Vagina (tissue), 2 donors: ENCODE data around the gene KDM7A. TPM values are rescaled to one million over a fixed set of nuclear protein-coding genes. Genes with fewer than 3 reads are reported as not detected.

Experiments
- DNase-seq, 2 donors: peaks; one replicate each; pipeline ENCODE4 v3.0.0-alpha.2; 2017; ENCODE audit errors: extremely low spot score in 2 of 2
- H3K27ac ChIP-seq: fragments of 200-600 bp; sonication (generic); one replicate; pipeline ENCODE4 v1.5.1; 2019
- H3K27me3 ChIP-seq: fragments of 200-600 bp; sonication (generic); one replicate; pipeline ENCODE4 v1.5.1; 2019
- H3K36me3 ChIP-seq, 2 donors: fragments of 200-600 bp; sonication (generic); one replicate each; pipeline ENCODE4 v1.5.1; 2017 to 2019
- H3K4me1 ChIP-seq: fragments of 200-600 bp; sonication (generic); one replicate; pipeline ENCODE4 v1.5.1; 2019
- H3K4me3 ChIP-seq, 2 donors: fragments of 200-600 bp; sonication (generic); 1 replicate in 1 of 2; 2 replicates in 1 of 2; pipeline ENCODE4 v1.5.1; 2016 to 2019
- H3K9me3 ChIP-seq: fragments of 200-600 bp; sonication (generic); one replicate; pipeline ENCODE4 v1.5.1; 2019
- CTCF ChIP-seq, 3 experiments: fragments of 450-650 bp in 2 of 3; fragments of 200-600 bp in 1 of 3; sonication (generic) in 1 of 3; IDR thresholded peaks; one replicate each; pipeline ENCODE4 v1.5.1; 2017 to 2019; ENCODE audit warnings: antibody characterized with exemption in 3 of 3, mild to moderate bottlenecking in 2 of 3, moderate library complexity in 2 of 3
- POLR2A ChIP-seq, 2 donors: fragments of 450-650 bp; IDR thresholded peaks; one replicate each; pipeline ENCODE4 v1.6.1; 2017; ENCODE audit warnings: antibody characterized with exemption in 2 of 2, mild to moderate bottlenecking in 2 of 2, moderate library complexity in 2 of 2
- POLR2AphosphoS5 ChIP-seq, 2 donors: sonication (generic); formaldehyde crosslinking; IDR thresholded peaks; one replicate each; pipeline ENCODE4 v1.9.0; 2017; ENCODE audit warnings: antibody characterized with exemption in 2 of 2, mild to moderate bottlenecking in 2 of 2, low read depth in 1 of 2; ENCODE audit not compliant: insufficient read depth in 1 of 2
- intact Hi-C: fragments of 100-400 bp; cut with DNase I; formaldehyde crosslinking; loops from one replicate; pipeline ENCODE4 v1.15.1; 2023
- total RNA-seq: library from RNA; depleted of rRNA; stranded (reverse); fragments of >200 nt; gene quantifications from one replicate; pipeline ENCODE4 v1.2.3, GENCODE V29; 2016

The KDM7A gene
- total RNA-seq, 1 donor from 2014 or later: 24.6 TPM

GRCh38 chr7:140195859-140196258 is 19.1 kb upstream of the KDM7A start:
- H3K4me3 ChIP-seq: no peak overlapping the region
- H3K27me3 ChIP-seq: no peaks in the 10 kb centered on the region
- no peak overlapping the region for H3K27ac ChIP-seq
- TF ChIP-seq POLR2A (IDR thresholded peaks at IDR 0.05): no peak
- TF ChIP-seq POLR2AphosphoS5 (IDR thresholded peaks at IDR 0.05; ENCODE audit: insufficient read depth in 1 of 2, low read depth in 1 of 2): no peak
- no peak for TF ChIP-seq CTCF (IDR thresholded peaks at IDR 0.05)
- H3K4me1 ChIP-seq: no peaks in the 10 kb centered on the region
- intact Hi-C loops: no loop called here
- H3K9me3 ChIP-seq: no peaks in the 10 kb centered on the region
- H3K36me3 ChIP-seq: no peaks in the 10 kb centered on the region
- DNase-seq: no peak

- Histone ChIP-seq H3K36me3 (no peaks in the 10 kb centered on the region), H3K27me3 (no peaks in the 10 kb centered on the region), H3K27ac (no peak overlapping the region), H3K9me3 (no peaks in the 10 kb centered on the region), H3K4me1 (no peaks in the 10 kb centered on the region), H3K4me3 (no peak overlapping the region)
- DNase-seq: no peak
- intact Hi-C loops: no loop called here
- TF ChIP-seq POLR2A (IDR thresholded peaks at IDR 0.05) (no peak), CTCF (IDR thresholded peaks at IDR 0.05) (no peak), POLR2AphosphoS5 (IDR thresholded peaks at IDR 0.05; ENCODE audit: insufficient read depth in 1 of 2, low read depth in 1 of 2) (no peak)
Observed at GRCh38 chr7:140192620-140193019, 15.8 kb upstream of the KDM7A start.

GRCh38 chr7:140192176-140192575 is 15.4 kb upstream of the KDM7A start:
- intact Hi-C loops: no loop called here
- no peak for DNase-seq
- Histone ChIP-seq H3K4me3 (no peak overlapping the region), H3K27me3 (no peaks in the 10 kb centered on the region), H3K36me3 (no peaks in the 10 kb centered on the region), H3K4me1 (no peaks in the 10 kb centered on the region), H3K9me3 (no peaks in the 10 kb centered on the region), H3K27ac (no peak overlapping the region)
- TF ChIP-seq POLR2A (IDR thresholded peaks at IDR 0.05): no peak
- TF ChIP-seq CTCF (IDR thresholded peaks at IDR 0.05): no peak
- TF ChIP-seq POLR2AphosphoS5 (IDR thresholded peaks at IDR 0.05; ENCODE audit: insufficient read depth in 1 of 2, low read depth in 1 of 2): no peak

- intact Hi-C loops: no loop called here
- Histone ChIP-seq H3K27ac (no peak overlapping the region), H3K9me3 (no peaks in the 10 kb centered on the region), H3K27me3 (no peaks in the 10 kb centered on the region), H3K4me3 (no peak overlapping the region), H3K4me1 (no peaks in the 10 kb centered on the region), H3K36me3 (no peaks in the 10 kb centered on the region)
- TF ChIP-seq POLR2A (IDR thresholded peaks at IDR 0.05): no peak
- no peak for TF ChIP-seq POLR2AphosphoS5 (IDR thresholded peaks at IDR 0.05; ENCODE audit: insufficient read depth in 1 of 2, low read depth in 1 of 2)
- TF ChIP-seq CTCF (IDR thresholded peaks at IDR 0.05): no peak
- DNase-seq: no peak
Observed at GRCh38 chr7:140190588-140190987, 13.8 kb upstream of the KDM7A start.

GRCh38 chr7:140189917-140190316 is 13.1 kb upstream of the KDM7A start:
- no peak for DNase-seq
- no peaks in the 10 kb centered on the region for H3K9me3 ChIP-seq
- intact Hi-C loops: no loop called here
- H3K36me3 ChIP-seq: no peaks in the 10 kb centered on the region
- H3K4me1 ChIP-seq: no peaks in the 10 kb centered on the region
- no peaks in the 10 kb centered on the region for H3K27me3 ChIP-seq
- no peak overlapping the region for H3K4me3 ChIP-seq
- TF ChIP-seq POLR2A (IDR thresholded peaks at IDR 0.05): no peak
- TF ChIP-seq CTCF (IDR thresholded peaks at IDR 0.05): no peak
- TF ChIP-seq POLR2AphosphoS5 (IDR thresholded peaks at IDR 0.05; ENCODE audit: insufficient read depth in 1 of 2, low read depth in 1 of 2): no peak
- no peak overlapping the region for H3K27ac ChIP-seq
